GM11168 (cell line): ENCODE data around the gene ADCY5.

ENCODE experiments used
- in situ Hi-C: fragments of 300-500 bp; cut with MboI; formaldehyde crosslinking; loops from one replicate; pipeline ENCODE4 v1.12.0; 2022; ENCODE audit warnings: low sequenced_read_pairs; ENCODE audit not compliant: unreplicated experiment

Gene ADCY5

DNA sequence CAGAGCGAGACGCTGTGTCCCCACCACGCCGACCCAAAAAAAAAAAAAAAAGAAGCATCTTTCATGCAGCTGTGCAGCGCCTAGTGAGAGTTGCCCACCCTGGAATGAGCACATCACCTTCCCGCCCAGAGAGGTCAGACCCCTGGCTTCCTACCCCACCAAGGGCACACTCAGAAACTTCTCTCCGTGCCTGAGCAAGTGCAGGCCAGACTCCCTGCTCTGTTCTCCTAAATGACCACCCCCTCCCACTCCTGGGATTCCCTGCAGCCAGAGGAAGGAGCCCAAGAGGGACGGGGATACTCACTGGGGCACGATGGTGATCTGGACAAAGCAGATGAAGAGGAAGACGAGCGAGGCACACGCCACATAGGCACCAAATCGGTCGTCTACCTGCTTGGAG is 131.2 kb downstream of the ADCY5 start:
- in situ Hi-C loops: no loop called here

DNA sequence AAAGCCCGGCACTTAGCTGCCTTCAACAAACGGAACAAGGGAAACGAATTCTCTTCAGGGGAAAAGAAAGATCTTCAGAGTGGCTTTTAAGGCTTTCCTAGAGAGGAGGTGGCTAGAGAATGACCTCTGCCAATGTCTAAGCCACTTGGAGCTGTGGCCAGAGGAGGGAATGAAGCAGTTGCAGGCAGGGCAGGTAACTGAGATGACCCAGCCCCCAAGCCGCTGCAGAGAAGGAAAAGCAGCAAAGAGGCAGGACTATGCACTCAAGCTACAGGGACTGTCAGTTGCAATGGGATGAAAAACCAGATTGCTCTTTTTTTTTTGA is 133.7 kb downstream of the ADCY5 start:
- in situ Hi-C loops: no loop called here

DNA sequence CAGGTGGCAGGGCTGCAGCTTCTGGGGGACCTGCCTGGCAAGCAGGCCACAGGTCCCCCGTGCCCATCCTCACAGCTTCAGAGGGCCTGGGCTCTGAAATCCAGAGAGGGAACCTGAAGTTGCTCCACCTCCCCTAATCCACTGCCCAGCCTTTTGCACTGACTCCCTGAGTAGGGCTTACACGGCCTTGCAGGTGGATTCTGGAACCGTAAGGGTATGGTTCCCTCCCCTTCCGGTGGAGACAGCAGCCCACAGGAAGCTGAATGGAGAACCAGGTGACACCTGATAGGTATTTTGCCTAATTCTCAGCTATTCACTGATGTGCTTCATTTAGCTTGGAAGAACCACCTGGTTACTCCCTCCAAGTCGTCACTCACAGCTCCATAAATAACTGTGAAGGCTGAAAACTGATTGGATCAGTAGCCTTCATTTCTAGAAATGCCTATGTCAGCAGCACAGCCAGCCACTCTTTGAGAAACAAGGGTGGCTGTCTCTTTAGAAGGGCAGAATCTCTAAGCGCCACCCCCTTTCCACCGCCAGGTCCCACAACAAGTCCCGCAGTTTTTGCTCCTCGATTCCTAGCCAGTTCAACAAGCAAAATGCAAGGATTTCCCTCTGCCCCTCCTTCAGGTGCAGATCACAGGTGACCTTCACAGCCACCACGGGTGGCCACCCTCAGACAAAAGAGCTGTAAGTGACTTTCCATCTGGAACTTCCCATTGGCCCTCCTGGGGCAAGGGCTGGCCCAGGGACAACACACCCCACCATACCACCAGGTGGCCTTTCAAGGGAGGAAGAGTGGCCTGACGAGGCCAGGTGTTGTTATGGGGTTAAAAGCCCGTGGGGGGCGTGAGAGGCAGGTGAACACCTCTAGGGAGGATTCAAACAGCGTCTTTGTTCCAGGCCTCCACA is 134.3 kb downstream of the ADCY5 start:
- in situ Hi-C loops: no loop called here

DNA sequence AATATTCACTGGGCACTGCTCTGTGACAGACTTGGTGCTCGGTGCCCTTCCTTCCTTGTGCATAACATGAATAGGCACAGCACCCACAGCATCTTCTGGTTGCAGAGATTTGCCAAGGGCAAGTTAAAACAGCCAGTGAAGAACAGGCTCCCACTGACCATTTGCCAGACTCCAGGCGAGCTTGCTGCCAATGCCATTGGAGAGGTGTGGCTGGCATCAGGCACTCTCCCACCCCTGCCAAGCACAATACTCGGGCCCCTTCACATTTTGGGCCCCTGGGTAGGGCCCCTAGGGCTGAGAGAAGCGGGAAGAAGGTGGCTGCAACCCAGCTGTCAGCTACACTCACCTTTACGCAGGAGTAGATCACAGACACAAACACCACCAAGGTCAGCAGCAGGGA is 135.0 kb downstream of the ADCY5 start:
- in situ Hi-C loops: no loop called here

DNA sequence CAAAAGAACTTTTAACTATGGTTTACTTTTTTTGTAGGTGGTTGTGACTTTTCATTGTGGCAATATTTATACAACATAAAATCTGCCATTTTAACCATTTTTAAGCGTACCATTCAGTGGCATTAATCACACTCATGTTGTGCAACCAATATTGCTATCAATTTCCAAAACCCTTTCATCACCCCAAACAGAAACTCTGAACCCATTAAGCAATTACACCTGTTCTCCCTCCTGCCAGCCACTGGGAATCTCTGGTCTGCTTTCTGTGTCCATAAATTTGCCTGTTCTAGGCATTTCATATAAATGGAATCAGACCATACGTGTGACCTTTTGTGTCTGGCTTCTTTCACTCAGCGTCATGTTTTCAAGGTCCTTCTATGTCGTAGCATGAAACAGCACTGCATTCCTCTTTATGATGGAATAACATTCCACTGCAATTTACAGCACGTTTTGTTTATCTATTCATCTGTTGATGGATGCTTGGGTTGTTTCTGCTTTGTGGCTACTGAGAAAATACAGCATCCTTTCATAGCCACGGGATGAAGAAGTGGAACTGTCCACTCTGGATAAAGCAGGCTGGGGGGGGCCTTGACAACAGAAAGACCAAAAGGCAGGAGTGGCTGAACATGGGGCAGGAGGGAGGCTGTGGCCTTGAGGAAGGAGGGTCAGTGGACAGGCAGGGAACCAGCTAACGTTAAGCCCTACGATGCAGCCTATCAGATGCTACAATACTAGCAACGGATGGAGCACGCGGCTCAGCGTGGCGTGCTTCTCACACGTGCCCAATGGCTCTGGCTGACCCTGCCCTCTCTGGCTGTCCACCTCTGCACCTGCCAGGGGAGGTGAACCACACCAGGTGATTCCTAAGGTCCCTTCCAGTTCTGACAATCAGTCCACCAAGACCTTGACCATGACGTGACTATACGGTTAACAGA is 136.3 kb downstream of the ADCY5 start:
- in situ Hi-C loops: no loop called here

DNA sequence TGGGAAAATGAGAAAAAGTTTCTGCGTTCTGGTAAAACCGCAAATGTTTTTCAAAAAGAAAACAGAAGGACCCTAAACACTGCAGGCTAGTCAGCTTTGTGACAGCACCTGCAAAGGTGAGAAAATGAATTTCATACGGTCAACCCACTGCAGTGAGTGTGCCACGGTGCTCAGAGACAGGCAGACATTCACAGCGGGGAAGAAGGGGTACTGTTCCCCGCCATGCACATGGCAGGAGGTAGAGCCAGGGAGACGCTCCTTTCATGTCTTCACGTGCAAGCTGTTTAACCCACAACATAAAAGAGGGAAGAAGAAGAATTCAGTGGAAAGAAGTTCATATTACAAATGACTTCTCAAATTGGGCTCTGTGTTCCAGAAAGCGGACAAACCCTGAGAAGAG is 137.7 kb downstream of the ADCY5 start:
- in situ Hi-C loops: no loop called here

DNA sequence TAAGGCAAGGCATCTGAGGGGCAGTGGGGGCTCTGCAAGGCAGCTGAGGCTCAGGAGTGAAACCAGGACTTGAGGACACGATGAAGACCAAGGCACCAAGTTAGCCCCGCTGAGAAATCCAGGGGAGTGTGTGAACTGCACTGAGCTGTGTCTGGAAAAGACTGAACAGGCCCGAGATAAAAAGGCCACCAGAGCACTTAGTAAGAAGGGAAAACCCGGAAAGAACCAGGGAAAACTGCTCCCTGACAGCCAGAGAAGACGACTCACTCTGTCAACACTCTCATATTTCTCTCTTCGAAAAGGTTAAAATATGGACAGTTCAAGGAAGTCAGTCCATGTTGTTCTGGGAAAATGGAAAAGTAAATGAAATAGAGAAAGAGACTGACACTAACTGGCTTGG is 138.1 kb downstream of the ADCY5 start:
- in situ Hi-C loops: no loop called here

DNA sequence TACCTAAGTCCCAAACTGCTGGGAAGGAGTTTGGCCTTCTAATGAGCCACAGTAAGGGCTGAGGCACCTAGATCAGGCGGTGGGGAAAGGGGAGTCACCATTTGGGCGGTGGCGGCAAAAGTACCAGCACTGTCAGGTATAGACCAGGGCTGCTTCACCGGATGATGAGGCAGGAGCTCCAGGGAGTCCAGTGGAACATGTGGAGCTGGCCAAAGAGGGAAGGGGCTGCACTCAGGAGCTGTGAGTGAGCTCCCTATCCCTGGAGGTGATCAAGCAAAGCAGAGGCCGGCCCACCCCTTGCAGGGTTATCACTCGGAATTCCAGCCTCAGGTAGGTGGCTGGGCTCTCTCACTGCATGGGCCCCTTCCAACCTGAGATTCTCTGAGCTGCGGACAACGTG is 138.7 kb downstream of the ADCY5 start:
- in situ Hi-C loops: no loop called here

DNA sequence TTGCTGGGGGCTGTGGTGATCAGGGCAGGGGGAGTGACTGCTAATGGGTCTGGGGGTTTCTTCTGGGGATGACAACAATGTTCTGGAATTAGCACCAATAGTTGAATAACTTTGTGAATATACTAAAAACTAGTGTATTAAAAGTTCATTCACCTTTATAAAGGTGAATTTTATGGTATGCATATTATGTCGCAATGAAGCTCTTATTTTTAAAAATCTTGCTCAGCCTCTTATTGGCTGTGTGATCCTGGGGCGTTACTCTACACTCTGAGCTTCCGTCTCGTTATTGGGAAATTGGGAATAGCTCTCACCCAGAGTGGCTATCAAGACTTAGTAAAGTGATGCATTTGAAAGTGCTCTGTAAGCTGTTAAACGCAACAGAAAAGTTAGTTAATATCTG is 141.8 kb downstream of the ADCY5 start:
- in situ Hi-C loops: no loop called here

DNA sequence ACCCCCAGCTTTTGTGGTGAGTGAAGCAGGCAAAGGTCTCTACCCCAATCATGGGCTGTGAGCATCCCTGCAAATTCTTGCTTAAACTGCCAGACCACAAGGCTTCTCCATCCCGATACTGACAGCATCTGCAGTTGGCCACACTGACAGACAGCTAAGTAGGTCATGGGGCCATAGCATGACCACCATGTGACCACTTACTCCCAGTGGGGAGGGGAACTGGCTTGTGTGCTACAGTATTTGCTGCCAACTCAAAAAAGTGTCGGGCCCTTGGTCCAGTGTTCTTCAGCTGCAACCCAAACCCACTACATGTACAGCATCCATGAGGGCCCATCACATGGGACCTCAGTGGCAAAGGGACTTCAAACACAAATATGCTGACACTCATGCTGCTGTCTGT is 143.7 kb downstream of the ADCY5 start:
- in situ Hi-C loops: no loop called here

DNA sequence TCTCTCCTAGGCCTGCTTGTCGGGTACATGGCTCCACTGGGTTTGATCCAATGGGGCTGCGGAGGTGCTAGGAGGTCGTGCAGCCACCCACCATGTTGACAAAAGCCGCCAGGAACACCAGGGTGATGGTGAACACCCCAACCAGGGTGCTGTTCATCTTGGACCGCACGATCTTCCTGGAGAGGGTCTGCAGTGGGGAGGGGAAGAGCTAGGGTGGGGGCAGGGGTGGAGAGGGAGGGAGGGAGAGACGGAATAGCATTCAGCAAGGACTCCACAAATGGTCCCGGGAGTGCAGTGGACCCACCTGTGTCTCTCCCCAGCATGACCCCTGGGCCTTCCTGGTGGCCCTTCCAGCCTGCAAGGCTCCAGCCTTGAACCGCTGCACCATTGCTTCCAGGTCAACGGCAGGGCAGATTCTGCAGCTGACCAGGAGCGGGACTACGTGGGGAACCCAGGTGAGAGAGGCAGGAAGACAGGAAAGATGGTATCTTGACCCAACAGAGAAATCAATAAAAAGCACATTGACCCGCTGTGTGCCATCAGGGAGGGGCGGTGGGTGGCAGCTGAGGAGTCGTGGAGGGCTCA is 144.8 kb downstream of the ADCY5 start:
- in situ Hi-C loops: no loop called here

DNA sequence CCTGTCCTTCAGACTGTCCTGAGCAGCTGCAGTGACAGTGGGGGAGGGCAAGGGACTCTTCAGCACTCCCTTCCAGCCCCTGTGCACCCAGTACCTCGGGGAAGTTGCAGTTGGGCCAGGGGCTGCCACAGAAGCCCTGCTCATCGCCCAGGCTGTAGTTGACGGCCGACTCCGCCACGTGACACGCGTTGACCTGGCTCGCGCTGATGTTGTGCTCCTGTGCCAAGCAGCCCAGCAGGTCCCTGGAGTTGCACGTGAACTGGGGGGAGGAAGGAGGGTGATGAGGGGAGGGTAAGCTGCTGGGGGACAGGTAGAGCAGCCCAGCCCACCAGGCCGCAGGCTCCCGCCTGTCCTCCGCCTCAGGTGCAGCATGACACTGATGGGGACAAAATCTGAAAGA is 145.9 kb downstream of the ADCY5 start:
- in situ Hi-C loops: no loop called here

DNA sequence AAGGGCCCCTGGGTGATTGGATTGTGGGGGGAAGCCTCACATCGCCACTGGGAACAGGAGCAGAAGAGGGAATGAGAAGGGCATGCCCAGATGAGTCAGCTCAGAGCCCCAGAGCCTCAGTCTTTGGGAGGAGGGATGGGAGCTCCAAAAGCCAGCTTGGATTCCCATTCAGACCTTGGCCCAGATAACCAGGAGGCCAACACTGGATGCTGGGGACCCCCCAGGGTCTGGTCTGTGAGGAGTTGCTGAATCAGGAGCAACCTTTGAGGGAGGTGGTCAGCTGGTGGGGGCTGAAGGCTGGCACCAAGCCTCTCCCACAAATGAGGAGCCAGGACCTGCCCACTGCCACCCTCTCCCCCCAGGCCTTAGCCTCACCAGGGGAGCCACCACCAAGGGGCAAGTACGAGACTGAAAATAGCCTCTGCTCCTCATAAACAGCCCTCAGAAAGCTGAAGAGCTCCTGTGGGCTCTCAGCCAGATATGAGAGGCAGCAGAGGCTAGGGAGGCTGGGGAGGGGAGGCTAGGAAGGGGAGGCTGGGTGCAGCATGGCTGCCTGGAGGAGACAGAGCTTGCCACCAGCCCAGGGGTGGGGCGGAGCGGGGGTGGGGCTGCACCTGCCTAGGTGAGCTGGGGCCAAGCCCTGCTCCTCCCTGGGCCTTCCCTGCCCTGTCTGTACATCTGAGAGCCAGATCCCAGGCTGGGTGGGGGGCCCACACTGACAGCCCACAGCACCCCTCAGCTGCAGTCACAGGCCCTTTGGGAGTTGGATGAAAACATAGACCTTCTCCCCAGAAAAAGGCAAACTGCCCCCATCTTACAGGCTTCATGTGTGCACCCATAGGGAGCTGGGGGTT is 147.3 kb downstream of the ADCY5 start:
- in situ Hi-C loops: no loop called here

DNA sequence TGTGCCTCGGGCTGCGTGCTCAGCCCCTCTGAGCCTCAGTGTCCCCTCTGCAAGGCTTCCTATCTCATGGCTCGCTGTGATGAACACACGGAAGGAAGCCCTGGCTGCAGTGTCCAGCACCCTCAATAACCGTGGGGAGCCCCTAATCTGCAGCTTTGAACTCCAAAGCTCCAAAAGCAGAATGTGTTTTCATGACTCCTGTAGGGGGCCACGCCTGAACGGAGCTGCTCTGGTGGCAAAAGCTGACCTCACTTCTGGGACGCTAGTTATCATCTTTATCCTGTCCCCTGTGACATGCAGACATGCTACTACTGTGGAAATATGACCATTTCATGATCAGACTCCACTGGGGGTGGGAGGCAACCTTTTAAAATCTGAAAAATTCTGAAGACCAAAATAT is 148.3 kb downstream of the ADCY5 start:
- in situ Hi-C loops: no loop called here

DNA sequence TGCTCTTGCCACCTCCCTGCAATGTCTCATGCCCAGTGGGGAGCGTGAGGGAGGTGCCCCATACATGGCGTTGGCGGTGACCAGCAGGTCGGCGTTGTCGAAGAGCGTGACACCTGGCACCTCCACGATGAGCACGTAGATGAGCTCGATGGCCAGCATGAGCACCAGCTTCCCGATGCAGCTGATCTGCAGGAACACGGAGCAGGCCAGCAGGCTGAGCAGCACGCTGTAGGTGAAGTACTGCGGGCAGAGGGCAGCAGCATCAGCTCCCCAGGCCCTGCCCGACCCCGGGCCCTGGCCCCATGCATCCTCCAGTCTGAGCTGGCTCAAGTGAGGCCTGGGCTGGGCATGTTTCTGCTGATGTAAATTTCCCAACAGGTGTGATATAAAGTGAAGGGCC is 148.8 kb downstream of the ADCY5 start:
- in situ Hi-C loops: no loop called here

DNA sequence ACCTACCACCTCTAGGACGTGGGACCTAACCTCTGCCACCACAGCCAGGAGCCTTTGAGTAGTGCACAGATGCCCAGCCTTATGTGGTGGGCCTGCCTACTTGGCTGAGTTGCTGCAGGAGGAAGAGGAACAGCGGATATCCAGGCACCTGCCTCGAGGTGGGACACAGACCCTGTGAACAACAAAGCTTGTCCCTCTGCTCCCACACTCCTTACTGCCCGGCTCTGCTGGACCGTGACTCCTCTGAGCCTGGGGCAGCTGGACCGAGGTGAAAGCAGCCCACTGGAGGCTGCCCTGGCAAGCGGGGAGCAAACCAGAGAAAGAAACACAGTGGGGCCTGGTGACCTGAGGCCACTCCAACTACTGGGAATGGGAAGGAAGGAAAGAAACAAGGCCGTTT is 149.3 kb downstream of the ADCY5 start:
- in situ Hi-C loops: no loop called here

DNA sequence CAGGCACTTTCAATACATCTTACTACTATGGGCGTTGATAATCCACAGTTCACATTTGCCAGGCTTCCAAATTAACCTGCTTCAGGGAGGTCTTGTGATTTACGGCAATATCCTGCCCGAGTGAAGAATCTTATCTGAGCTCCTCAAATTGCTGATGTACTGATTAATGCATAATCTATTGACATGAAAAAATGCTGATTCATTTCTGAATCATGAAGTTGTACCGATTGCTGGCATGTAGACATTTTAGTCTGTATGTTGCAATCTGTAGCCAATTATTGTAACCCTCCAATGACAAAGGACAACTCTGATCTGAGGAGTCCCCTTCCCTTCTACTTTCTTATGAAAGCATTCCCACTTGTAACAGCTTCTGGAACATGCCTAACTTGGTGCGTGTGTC is 150.0 kb downstream of the ADCY5 start:
- in situ Hi-C loops: no loop called here

DNA sequence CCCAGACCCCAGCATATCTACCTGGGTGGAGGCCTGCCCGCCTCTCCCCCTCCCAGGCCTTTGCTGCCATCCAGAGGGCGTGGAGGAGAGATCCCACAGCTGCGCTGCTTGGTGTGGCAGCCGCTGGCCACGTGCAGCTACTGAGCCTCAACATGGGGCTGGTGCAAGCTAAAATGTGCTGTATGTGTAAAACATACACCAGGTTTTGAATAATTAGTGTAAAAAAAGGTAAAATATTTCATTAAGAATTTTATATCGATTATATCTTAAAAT is 151.3 kb downstream of the ADCY5 start:
- in situ Hi-C loops: no loop called here

DNA sequence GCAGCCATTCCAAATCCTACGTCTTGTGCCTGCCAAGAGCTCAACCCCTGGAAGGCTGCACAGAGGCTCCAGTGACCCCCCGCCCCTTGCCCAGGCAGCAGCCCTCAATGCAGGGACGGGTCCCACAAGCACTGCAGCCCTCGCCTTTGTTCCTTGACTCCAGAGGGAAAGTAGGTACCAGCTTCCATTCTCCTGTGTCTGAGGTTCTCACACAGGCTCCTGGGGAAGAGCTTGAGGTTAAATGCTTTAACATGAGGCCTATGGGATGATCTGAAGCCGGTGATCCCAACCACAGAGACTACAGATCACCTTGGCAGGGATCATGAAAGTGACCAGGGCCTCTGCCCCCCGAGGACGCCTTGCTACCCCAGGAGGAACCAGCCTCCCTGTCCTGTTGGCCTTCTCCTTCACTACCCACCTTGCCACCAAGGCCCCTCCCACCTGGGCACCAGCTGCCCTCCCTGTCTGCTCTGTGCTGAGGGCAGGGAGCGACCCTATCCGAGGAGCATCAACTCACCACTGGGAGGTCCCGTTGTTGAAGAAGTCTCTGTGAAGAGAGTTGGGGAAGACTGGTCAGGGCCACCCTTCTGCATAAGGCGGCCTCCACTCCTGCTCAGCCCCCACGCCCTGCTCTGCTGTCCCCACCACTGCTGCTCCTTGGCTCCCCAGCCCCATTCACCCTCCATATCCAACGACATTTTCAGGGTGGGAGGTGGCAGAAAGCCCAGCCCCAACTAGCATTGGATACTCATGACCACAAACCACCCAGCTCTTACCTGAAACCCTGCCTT is 151.9 kb downstream of the ADCY5 start:
- in situ Hi-C loops: no loop called here

DNA sequence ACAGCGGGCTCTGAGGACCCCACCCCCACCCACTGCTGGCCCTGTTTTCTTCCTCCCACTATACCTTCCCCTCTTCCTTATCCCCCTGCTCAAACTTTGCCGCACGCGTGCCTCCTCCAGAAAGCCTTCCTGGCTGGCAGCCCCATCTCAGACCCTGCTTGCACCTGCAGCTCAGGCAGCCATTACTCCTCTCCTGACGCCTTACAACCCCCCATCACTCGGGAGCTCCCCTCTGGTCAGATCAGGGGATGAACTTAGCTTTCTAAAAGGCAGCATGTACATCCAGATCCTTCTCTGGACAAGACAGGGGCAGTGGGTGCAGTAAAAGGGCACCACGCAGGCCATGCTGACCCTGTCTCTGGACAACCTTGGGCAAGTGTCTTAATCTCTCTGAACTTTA is 152.6 kb downstream of the ADCY5 start:
- in situ Hi-C loops: no loop called here
